Measurements from ENCODE around the gene ARID1B.

DNA sequence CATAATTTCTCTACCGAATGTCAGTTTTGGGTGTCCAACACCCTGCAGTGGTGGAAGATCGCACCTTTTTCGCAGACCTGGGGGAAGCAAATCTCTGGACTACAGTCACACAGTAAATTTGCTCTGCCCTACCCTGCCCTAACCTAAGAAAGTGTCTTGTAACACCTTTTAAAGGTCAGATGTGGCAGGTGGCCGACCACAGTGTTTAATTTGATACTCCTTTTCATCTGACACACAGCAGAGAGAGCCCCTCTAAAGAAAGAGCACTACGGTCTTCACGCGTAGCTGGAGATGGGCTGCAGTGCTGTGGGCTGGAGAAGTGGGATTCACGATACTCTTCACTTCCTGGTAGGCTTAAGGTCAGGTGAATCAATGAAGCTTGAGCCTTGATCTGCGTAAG is 436.2 kb downstream of the ARID1B start:
- TF ChIP-seq, protein P1, sequence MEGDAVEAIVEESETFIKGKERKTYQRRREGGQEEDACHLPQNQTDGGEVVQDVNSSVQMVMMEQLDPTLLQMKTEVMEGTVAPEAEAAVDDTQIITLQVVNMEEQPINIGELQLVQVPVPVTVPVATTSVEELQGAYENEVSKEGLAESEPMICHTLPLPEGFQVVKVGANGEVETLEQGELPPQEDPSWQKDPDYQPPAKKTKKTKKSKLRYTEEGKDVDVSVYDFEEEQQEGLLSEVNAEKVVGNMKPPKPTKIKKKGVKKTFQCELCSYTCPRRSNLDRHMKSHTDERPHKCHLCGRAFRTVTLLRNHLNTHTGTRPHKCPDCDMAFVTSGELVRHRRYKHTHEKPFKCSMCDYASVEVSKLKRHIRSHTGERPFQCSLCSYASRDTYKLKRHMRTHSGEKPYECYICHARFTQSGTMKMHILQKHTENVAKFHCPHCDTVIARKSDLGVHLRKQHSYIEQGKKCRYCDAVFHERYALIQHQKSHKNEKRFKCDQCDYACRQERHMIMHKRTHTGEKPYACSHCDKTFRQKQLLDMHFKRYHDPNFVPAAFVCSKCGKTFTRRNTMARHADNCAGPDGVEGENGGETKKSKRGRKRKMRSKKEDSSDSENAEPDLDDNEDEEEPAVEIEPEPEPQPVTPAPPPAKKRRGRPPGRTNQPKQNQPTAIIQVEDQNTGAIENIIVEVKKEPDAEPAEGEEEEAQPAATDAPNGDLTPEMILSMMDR (conservative IDR thresholded peaks at IDR 0.05; ENCODE audit: low read depth, low read length) = no peak
- no peak for TF ChIP-seq EZH2 (IDR thresholded peaks at IDR 0.05; ENCODE audit: borderline replicate concordance, low read depth, low read length, poor library complexity, severe bottlenecking)
